ENCODE measurements around the gene LITAF. TPM values are rescaled to one million over a fixed set of nuclear protein-coding genes. Genes with fewer than 3 reads are reported as not detected.

The LITAF gene
- total RNA-seq, 1 donor from 2014 or later, result 121 TPM

DNA sequence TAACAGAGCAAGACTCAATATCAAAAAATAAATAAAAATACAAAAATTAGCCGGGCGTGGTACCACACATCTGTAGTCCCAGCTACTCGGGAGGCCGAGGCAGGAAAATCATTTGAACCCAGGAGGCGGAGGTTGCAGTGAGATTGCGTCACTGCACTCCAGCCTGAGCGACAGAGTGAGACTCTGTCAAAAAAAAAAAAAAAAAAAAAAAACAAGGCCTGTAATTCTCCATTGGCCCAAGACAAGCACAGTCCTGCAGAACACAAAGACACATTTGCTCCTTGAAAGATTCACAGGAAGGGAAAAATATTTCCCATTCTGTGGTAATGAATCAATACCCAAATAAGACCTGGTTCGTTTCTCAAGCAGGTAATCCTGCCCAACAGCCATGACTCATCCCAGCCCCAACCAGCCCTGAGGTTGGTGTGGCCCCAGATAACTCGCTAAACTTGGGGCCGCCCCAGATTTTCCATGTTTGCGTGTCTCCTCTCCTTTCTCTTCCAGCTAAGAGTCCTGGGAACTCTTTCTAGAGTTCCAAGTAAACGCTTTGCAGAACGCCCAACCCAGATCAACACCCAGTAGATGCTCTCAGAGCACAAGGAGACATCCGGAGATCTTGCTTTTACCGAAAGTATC is 41.2 kb upstream of the LITAF start:
- no peak for DNase-seq (ENCODE audit: low spot score)
- intact Hi-C loops (cut with micrococcal nuclease), result no loop called here
- Mint-ChIP-seq H3K36me3 (ENCODE audit: low read depth) (peaks cover 3% of the 10 kb centered on the region), H3K27ac (no peak overlapping the region), H3K4me3 (ENCODE audit: low read depth) (no peak overlapping the region), H3K27me3 (ENCODE audit: low read depth) (no peaks in the 10 kb centered on the region), H3K4me1 (ENCODE audit: low read depth) (peaks cover 25% of the 10 kb centered on the region), H3K9me3 (no peaks in the 10 kb centered on the region)

DNA sequence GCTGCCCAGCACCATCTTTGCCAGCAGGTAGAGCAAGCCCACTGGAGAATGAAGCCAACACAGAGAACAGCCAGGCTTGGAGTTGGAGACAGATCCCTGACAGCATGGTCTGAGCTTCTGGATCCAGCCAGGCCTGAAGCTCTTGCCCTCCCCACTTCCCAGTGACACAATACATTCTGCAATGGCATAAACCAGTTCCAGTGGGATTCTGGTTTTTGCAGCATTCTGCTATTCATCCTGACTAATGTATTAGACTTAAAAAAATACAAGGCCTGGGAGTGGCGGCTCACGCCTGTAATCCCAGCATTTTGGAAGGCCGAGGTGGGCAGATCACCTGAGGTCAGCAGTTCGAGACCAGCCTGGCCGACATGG is 40.6 kb upstream of the LITAF start:
- Mint-ChIP-seq H3K27me3 (ENCODE audit: low read depth) (no peaks in the 10 kb centered on the region), H3K36me3 (ENCODE audit: low read depth) (peaks cover 3% of the 10 kb centered on the region), H3K4me3 (ENCODE audit: low read depth) (no peak overlapping the region), H3K4me1 (ENCODE audit: low read depth) (peaks cover 29% of the 10 kb centered on the region), H3K27ac (no peak overlapping the region), H3K9me3 (no peaks in the 10 kb centered on the region)
- intact Hi-C loops (cut with micrococcal nuclease), result no loop called here
- DNase-seq (ENCODE audit: low spot score), result no peak

DNA sequence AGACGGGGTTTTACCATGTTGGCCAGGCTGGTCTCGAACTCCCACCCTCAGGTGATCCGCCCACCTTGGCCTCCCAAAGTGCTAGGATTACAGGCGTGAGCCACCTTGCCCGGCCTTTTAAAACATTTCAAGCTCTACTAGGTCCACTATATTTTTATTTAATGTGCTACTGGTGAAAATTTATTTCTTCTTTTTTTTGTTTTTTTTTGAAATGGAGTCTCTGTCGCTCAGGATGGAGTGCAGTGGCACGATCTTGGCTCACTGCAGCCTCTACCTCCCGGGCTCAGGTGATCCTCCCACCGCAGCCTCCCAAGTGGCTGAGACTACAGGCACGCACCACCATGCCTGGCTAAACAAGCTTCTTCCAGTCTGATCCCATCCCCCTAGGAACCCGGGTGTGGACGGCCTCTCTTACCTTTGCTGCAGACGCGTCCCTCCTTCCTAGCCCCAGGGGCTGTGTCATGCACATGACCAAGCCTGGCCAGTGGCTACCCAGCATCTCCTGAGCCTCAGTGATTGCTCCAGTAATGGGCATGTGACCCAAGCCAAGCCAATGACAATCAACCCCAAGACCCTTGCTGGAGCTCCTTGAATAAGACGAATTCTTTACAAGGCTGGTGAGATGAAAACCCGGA is 40.1 kb upstream of the LITAF start:
- H3K9me3 Mint-ChIP-seq, result no peaks in the 10 kb centered on the region
- DNase-seq (ENCODE audit: low spot score), result no peak
- H3K36me3 Mint-ChIP-seq (ENCODE audit: low read depth), result peaks cover 3% of the 10 kb centered on the region
- no peaks in the 10 kb centered on the region for H3K27me3 Mint-ChIP-seq (ENCODE audit: low read depth)
- intact Hi-C loops (cut with micrococcal nuclease), result no loop called here
- peaks cover 34% of the 10 kb centered on the region for H3K4me1 Mint-ChIP-seq (ENCODE audit: low read depth)
- no peak overlapping the region for H3K27ac Mint-ChIP-seq
- H3K4me3 Mint-ChIP-seq (ENCODE audit: low read depth), result no peak overlapping the region

DNA sequence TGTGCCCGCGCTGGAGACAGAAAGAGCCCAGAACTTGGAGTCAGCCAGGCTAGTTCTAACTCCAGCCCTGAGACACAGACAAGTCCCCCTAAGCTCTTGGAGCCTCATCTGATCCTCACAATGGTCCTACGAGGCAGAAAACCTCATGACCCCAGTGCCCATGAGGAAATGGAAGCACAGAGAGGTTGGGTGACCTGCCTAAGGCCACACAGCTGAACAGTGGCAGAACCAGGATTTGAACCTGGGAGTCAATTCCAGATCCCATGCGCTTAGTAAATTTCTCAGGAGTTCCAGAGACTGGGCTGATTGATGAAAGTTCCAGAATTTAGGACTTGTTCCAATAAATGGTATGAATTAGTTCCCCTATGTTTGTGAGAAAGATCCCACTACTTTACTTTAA is 39.0 kb upstream of the LITAF start:
- H3K27ac Mint-ChIP-seq, result no peak overlapping the region
- peaks cover 3% of the 10 kb centered on the region for H3K36me3 Mint-ChIP-seq (ENCODE audit: low read depth)
- peaks cover 40% of the 10 kb centered on the region for H3K4me1 Mint-ChIP-seq (ENCODE audit: low read depth)
- no peak for DNase-seq (ENCODE audit: low spot score)
- H3K4me3 Mint-ChIP-seq (ENCODE audit: low read depth), result no peak overlapping the region
- no peaks in the 10 kb centered on the region for H3K27me3 Mint-ChIP-seq (ENCODE audit: low read depth)
- intact Hi-C loops (cut with micrococcal nuclease), result no loop called here
- H3K9me3 Mint-ChIP-seq, result peaks cover under 1% of the 10 kb centered on the region

DNA sequence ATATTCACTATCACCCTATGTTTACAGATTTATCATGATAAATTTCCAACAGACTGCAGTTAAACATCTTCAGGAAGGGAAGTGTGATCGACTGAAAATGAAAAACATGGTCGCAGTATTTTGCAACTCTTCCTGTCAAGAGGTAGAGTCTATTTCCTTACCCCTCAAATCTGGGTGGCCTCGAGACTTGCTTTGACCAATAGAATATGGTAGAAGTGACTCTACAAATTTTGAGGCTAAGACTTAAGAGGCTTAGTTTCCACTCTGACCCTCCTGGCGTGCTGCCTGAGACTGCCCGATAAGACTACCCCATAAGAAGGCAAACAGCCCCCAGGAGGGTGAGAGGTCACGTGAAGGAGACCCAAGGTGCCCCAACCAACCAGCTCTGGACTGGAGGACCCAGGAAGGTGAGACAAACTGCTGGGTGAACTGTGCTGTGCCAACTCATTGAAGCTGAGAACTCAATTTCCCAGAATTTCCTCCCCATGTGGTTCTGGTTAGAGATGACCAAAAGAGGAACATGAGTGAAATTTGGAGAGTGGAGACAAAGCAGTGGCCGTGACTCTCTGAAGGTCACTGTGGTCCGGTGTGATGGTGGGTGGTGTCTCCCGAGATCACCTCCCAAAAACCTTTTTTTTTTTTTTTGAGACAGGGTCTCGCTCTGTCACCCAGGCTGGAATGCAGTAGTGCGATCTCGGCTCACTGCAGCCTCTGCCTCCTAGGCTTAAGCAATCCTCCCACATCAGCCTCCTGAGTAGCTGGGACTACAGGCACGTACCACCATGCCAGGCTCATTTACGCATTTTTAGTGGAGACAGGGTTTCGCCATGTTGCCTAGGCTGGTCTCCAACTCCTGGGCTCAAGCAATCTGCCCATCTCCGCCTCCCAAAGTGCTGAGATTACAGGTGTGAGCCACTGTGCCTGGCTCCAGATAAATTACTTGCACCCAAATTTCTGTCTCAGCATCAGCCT is 38.2 kb upstream of the LITAF start:
- H3K9me3 Mint-ChIP-seq, result peaks cover 8% of the 10 kb centered on the region
- no peak for DNase-seq (ENCODE audit: low spot score)
- peaks cover 9% of the 10 kb centered on the region for H3K36me3 Mint-ChIP-seq (ENCODE audit: low read depth)
- H3K4me3 Mint-ChIP-seq (ENCODE audit: low read depth), result no peak overlapping the region
- intact Hi-C loops (cut with micrococcal nuclease), result loop anchor here (1.0 kb wide), 1 partner anchor 9 kb away; no protein-coding TSS in a partner anchor
- peaks cover 45% of the 10 kb centered on the region for H3K4me1 Mint-ChIP-seq (ENCODE audit: low read depth)
- H3K27ac Mint-ChIP-seq, result no peak overlapping the region
- no peaks in the 10 kb centered on the region for H3K27me3 Mint-ChIP-seq (ENCODE audit: low read depth)

DNA sequence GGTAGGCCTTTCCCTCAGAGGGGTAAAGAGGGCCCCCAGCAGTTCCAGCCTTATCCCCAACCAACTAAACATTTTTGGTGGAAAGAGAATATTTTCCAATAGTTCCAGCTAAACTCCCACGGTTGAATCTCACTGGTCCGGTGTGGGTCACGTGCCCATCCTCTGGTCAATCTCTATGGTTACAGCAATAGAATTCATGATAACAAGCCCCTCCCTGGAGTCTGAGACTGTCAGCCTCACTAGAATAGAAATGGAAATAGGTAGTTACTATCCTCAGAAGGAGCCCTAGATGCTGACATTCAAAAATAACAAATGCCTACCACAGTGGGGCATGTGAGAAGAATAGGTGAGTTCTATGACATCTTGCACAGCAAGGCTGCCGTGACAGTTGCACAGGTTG is 37.5 kb upstream of the LITAF start:
- no peak for DNase-seq (ENCODE audit: low spot score)
- Mint-ChIP-seq H3K27ac (peak overlapping the region; percentile 60), H3K4me1 (ENCODE audit: low read depth) (peaks cover 49% of the 10 kb centered on the region), H3K27me3 (ENCODE audit: low read depth) (no peaks in the 10 kb centered on the region), H3K36me3 (ENCODE audit: low read depth) (peaks cover 9% of the 10 kb centered on the region), H3K9me3 (peaks cover 8% of the 10 kb centered on the region), H3K4me3 (ENCODE audit: low read depth) (no peak overlapping the region)
- intact Hi-C loops (cut with micrococcal nuclease), result loop anchor here (1.0 kb wide), 1 partner anchor 8 kb away; no protein-coding TSS in a partner anchor

DNA sequence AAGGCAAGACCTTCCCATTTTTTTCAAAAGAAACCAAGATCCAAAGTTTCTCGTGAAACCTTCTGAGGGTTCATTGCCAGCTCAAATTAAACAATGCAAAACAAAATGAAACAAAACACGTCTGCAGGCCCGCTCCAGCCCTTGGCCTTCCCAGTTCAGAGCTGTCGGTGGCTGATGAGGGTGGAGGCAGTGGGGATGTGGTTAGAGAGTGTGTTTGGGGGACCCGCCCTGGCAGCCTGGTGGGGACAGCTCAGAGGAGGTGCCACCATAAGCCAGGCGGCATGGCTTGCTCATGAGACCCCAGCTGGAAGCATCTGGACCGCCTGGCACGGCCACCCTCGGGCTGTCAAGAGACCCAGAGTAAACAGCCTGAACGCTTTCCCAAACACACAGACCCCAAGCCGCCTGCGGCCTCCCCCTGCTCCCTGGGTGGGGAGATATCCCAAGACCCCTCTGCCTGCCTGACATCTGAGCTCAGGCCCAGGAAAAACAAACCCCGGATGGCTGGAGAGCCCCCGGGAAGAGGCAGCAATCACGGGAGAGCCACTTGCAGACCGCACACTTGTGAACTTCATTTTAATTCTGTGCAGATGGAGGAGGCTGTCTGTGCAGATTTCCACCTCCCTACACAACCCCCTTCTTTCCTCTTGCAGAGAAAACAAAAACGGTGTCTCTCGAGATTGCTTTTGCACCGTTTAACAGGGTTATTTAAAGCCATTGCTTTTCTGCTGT is 35.4 kb upstream of the LITAF start:
- peak overlapping the region; percentile 73 for H3K4me3 Mint-ChIP-seq (ENCODE audit: low read depth)
- peaks cover 9% of the 10 kb centered on the region for H3K36me3 Mint-ChIP-seq (ENCODE audit: low read depth)
- H3K9me3 Mint-ChIP-seq, result peaks cover 8% of the 10 kb centered on the region
- H3K27me3 Mint-ChIP-seq (ENCODE audit: low read depth), result no peaks in the 10 kb centered on the region
- H3K4me1 Mint-ChIP-seq (ENCODE audit: low read depth), result peaks cover 45% of the 10 kb centered on the region
- peak overlapping the region; percentile 81 for H3K27ac Mint-ChIP-seq
- intact Hi-C loops (cut with micrococcal nuclease), result no loop called here
- DNase-seq (ENCODE audit: low spot score), result peak; percentile 47

DNA sequence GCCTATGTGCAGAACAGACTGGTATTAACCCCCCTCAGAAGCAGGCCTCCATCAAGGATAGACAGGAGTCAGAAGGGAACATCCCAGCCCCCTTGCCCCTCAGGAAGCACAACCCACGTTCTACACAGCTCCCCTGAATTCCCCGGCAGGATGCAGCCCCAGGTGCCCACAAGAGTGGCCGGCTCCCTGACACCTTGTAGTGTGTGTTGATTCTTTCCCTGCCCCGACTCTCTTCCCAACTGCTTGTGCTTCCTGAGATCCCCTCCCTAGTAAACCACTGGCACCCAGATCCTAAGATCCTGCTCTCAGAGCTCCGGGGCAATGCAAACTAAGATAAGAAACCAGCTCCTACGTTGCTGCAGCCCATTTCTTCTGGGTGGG is 34.8 kb upstream of the LITAF start:
- Mint-ChIP-seq H3K27ac (peak overlapping the region; percentile 81), H3K27me3 (ENCODE audit: low read depth) (no peaks in the 10 kb centered on the region), H3K36me3 (ENCODE audit: low read depth) (peaks cover 9% of the 10 kb centered on the region), H3K4me1 (ENCODE audit: low read depth) (peaks cover 45% of the 10 kb centered on the region), H3K4me3 (ENCODE audit: low read depth) (peak overlapping the region; percentile 73), H3K9me3 (peaks cover 8% of the 10 kb centered on the region)
- intact Hi-C loops (cut with micrococcal nuclease), result no loop called here
- no peak for DNase-seq (ENCODE audit: low spot score)

DNA sequence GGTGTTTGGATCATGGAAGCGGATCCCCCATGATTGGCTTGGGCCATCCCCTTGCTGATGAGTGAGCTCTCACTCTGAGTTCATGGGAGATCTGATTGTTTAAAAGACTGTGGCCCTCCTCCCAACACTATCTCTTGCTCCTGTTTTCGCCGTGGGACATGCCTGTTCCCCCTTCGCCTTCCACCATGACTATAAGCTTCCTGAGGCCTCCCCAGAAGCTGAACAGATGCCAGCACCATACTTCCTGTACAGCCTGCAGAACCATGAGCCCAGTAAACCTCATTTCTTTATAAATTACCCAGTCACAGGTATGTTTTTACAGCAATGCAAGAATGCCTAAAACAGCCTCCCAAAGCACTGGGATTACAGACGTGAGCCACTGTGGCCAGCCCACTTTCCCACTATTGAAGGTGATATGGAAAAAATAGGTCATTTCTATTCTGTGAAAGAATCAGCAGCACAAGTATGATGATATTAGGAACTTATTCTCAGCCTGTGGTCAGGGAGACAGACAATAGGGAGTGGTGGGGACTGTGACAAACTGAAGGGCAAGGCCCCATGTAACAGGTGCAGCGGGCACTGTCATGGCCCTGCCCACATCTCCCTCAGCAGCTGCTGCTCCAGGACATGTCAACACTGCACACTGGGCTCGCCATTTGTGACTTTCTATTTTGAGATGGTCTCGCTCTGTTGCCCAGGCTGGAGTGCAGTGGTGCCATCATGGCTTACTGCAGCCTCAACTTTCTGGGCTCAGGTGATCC is 33.7 kb upstream of the LITAF start:
- Mint-ChIP-seq H3K4me3 (ENCODE audit: low read depth) (no peak overlapping the region), H3K9me3 (peaks cover 8% of the 10 kb centered on the region), H3K4me1 (ENCODE audit: low read depth) (peaks cover 41% of the 10 kb centered on the region), H3K36me3 (ENCODE audit: low read depth) (peaks cover 9% of the 10 kb centered on the region), H3K27ac (peak overlapping the region; percentile 74), H3K27me3 (ENCODE audit: low read depth) (no peaks in the 10 kb centered on the region)
- intact Hi-C loops (cut with micrococcal nuclease), result no loop called here
- DNase-seq (ENCODE audit: low spot score), result no peak

DNA sequence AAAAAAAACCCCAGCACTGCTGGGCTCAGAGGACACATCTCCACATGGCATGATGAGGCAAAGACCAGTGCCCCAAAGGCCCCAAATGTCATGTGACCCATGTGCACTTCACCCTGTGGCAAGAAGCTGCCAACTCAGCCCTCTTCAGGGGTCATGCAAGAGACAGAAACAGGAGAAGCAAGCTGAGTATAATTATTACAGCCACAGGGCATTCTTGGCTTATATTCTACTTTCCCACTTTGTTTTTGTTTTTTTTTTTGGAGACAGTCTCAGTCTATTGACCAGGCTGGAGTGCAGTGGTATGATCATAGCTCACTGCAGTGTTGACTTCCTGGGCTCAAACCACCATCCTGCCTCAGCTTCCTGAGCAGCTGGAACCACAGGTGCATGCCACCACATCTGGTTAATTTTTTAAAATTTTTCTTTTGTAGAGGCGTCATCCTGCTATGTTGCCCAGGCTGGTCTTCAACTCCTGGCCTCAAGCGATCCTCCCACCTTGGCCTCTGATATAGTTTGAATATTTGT is 32.7 kb upstream of the LITAF start:
- H3K4me1 Mint-ChIP-seq (ENCODE audit: low read depth), result peaks cover 33% of the 10 kb centered on the region
- intact Hi-C loops (cut with micrococcal nuclease), result loop anchor here (2.0 kb wide), 1 partner anchor 33 kb away; the partner anchor contains the start of gene LITAF
- H3K27me3 Mint-ChIP-seq (ENCODE audit: low read depth), result no peaks in the 10 kb centered on the region
- H3K4me3 Mint-ChIP-seq (ENCODE audit: low read depth), result no peak overlapping the region
- DNase-seq (ENCODE audit: low spot score), result peak; percentile 36
- H3K36me3 Mint-ChIP-seq (ENCODE audit: low read depth), result peaks cover 9% of the 10 kb centered on the region
- peaks cover 8% of the 10 kb centered on the region for H3K9me3 Mint-ChIP-seq
- peak overlapping the region; percentile 78 for H3K27ac Mint-ChIP-seq

DNA sequence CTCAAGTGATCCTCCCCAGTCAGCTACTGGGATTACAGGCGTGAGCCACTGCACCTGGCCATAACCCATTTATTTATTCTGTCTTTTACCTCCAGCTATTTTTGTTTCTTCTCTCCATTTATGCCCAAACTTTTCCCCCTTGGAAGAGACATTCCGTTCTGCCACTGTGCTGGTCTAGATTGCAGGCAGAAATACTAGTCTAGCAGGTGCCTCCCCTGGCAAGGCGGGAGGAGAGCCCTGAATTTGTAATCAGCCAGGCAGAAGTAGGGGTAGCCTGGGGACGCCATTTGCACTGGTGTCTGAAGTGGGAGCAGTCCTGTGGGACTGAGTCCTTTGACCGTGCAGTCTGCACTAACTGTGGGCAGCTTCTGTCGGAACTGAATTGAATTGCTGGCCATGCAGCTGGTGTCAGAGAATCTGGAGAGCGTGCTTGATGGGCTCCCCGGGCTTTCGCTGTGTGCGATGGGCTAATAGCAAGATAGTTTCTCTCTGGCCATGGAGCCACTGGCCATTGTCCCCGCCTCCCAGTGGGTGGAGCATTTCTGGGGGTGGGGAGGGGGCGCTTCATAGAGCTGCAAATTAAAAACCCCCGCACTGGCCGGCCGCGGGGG is 31.5 kb upstream of the LITAF start:
- H3K9me3 Mint-ChIP-seq, result peaks cover 8% of the 10 kb centered on the region
- no peaks in the 10 kb centered on the region for H3K27me3 Mint-ChIP-seq (ENCODE audit: low read depth)
- no peak overlapping the region for H3K27ac Mint-ChIP-seq
- intact Hi-C loops (cut with micrococcal nuclease), result loop anchor here (2.0 kb wide), 1 partner anchor 31 kb away; the partner anchor contains the start of gene LITAF
- no peak for DNase-seq (ENCODE audit: low spot score)
- H3K4me1 Mint-ChIP-seq (ENCODE audit: low read depth), result peaks cover 33% of the 10 kb centered on the region
- peaks cover 6% of the 10 kb centered on the region for H3K36me3 Mint-ChIP-seq (ENCODE audit: low read depth)
- no peak overlapping the region for H3K4me3 Mint-ChIP-seq (ENCODE audit: low read depth)

All from activated T-helper 2 cell treated with anti-CD3 and anti-CD28 coated beads, Interferon-gamma antibody, Interleukin-2, Interleukin-4, amounts not matched to agents 10 μg/mL and 5 μg/mL and 100 μg/mL, durations not matched to agents 14 hours and 24 hours and 36 hours (primary cell).